K562 (cell line): ENCODE results near the gene SH3GL3. TPM values are rescaled to one million over a fixed set of nuclear protein-coding genes. Genes with fewer than 3 reads are reported as not detected.

Experiments used
- CAMTA2 ChIP-seq: fragments of 250-450 bp; sonication (Bioruptor Pico); conservative IDR thresholded peaks from 2 replicates; pipeline ENCODE4 v1.5.1; 2022
- CBX5 ChIP-seq: IDR thresholded peaks from 2 replicates; pipeline ENCODE4 v1.6.1; 2014; ENCODE audit warnings: low read depth, borderline replicate concordance
- CREB1 ChIP-seq, 2 experiments: sonication (generic) in 1 of 2; formaldehyde crosslinking in 1 of 2; IDR thresholded peaks; 2 replicates each; pipeline versions ENCODE4 v1.6.1 to v1.8.0; 2012 to 2022; ENCODE audit warnings: inconsistent platforms in 1 of 2, mild to moderate bottlenecking in 1 of 2, missing genetic modification reagents in 1 of 2, moderate library complexity in 1 of 2
- DMBX1 ChIP-seq: fragments of 250-450 bp; sonication (Bioruptor Pico); IDR thresholded peaks from 2 replicates; pipeline ENCODE4 v1.8.0; 2022; ENCODE audit warnings: inconsistent platforms, mild to moderate bottlenecking, moderate library complexity, borderline replicate concordance
- FOS ChIP-seq: IDR thresholded peaks from 3 replicates; pipeline ENCODE4 v1.6.1; 2011; ENCODE audit not compliant: insufficient read length; ENCODE audit errors: extremely low read depth
- FOSL1 ChIP-seq: fragments of 200-800 bp; sonication (Bioruptor generic); conservative IDR thresholded peaks from 2 replicates; pipeline ENCODE4 v1.6.1; 2016; ENCODE audit warnings: missing genetic modification characterization, missing compliant biosample characterization
- KDM1A ChIP-seq, 2 experiments: fragments of 450-650 bp; IDR thresholded peaks; 2 replicates each; pipeline ENCODE4 v1.6.1; 2016; ENCODE audit warnings: mild to moderate bottlenecking in 2 of 2
- POLR2AphosphoS2 ChIP-seq: IDR thresholded peaks from 2 replicates; pipeline ENCODE4 v1.6.1; 2012; ENCODE audit warnings: low read length, improper control_type of control experiment
- PRPF4 ChIP-seq: fragments of 200-400 bp; formaldehyde crosslinking; IDR thresholded peaks from one replicate; pipeline ENCODE4 v1.6.1; 2017; ENCODE audit warnings: low read length, low read depth, mild to moderate bottlenecking; ENCODE audit not compliant: insufficient read depth, poor library complexity, severe bottlenecking
- PYGO2 ChIP-seq: fragments of 450-650 bp; IDR thresholded peaks from 2 replicates; pipeline ENCODE4 v1.6.1; 2016; ENCODE audit warnings: mild to moderate bottlenecking, missing genetic modification characterization, moderate library complexity, missing compliant biosample characterization
- RHOXF2B ChIP-seq: fragments of 250-450 bp; sonication (Bioruptor Pico); conservative IDR thresholded peaks from 2 replicates; pipeline ENCODE4 v1.5.1; 2021
- SAP30 ChIP-seq: fragments of 200-600 bp; sonication (generic); IDR thresholded peaks from 2 replicates; pipeline ENCODE4 v1.6.1; 2012; ENCODE audit warnings: borderline replicate concordance, low read depth, mild to moderate bottlenecking, moderate library complexity, low read length, control low read depth, inconsistent platforms; ENCODE audit not compliant: insufficient read depth, poor library complexity, severe bottlenecking
- SP2 ChIP-seq: IDR thresholded peaks from 2 replicates; pipeline ENCODE4 v1.6.1; 2011; ENCODE audit warnings: mild to moderate bottlenecking, low read depth, low read length, moderate library complexity; ENCODE audit not compliant: poor library complexity, severe bottlenecking; ENCODE audit errors: extremely low read depth
- SREBF1 ChIP-seq: fragments of 150-350 bp; IDR thresholded peaks from 2 replicates; pipeline ENCODE4 v1.6.1; 2014; ENCODE audit warnings: antibody characterized with exemption, low read depth, low read length, borderline replicate concordance
- TCF7L2 ChIP-seq: fragments of 150-350 bp; IDR thresholded peaks from 2 replicates; pipeline ENCODE4 v1.6.1; 2016; ENCODE audit warnings: low read depth, mild to moderate bottlenecking, low read length, moderate library complexity
- TRIM24 ChIP-seq, 2 experiments: fragments of 450-650 bp; IDR thresholded peaks; 2 replicates each; pipeline ENCODE4 v1.6.1; 2016
- ZBTB8A ChIP-seq: fragments of 450-650 bp; IDR thresholded peaks from 2 replicates; pipeline ENCODE4 v1.6.1; 2018; ENCODE audit warnings: mild to moderate bottlenecking, moderate library complexity; ENCODE audit not compliant: partially characterized antibody
- ZFX ChIP-seq: sonication (generic); formaldehyde crosslinking; IDR thresholded peaks from 2 replicates; pipeline ENCODE4 v1.8.0; 2022; ENCODE audit warnings: mild to moderate bottlenecking, missing genetic modification reagents, moderate library complexity
- ZNF184 ChIP-seq: sonication (generic); formaldehyde crosslinking; IDR thresholded peaks from 2 replicates; pipeline ENCODE4 v1.5.0; 2020; ENCODE audit warnings: missing genetic modification reagents
- ZNF75A ChIP-seq: fragments of 450-650 bp; formaldehyde crosslinking; IDR thresholded peaks from 2 replicates; pipeline ENCODE4 v1.4.0; 2020; ENCODE audit warnings: mild to moderate bottlenecking
- polyA plus RNA-seq, 8 experiments: library from polyadenylated mRNA; depleted of rRNA in 4 of 8; stranded (reverse) in 5 of 8; unstranded in 3 of 8; fragments of >200 nt; fragmentation: Nextera tagmentation in 2 of 8; fragmentation: Illumina TruSeq in 1 of 8; extraction: Ambion mirVana in 2 of 8; extraction: Trizol in 1 of 8; gene quantifications; 2 replicates each; pipeline versions ENCODE4 v1.2.1 to v1.2.3, GENCODE V29; 2011 to 2014; ENCODE audit warnings: inconsistent platforms in 1 of 8, missing spikeins in 1 of 8
- total RNA-seq, 7 experiments: library from RNA; depleted of rRNA in 6 of 7; stranded (reverse); fragments of >200 nt in 6 of 7; fragmentation: Illumina TruSeq in 2 of 7; extraction: Trizol in 2 of 7; gene quantifications; 2 replicates each; pipeline versions ENCODE4 v1.2.1 to v1.2.3, GENCODE V29; 2011 to 2021; ENCODE audit warnings: low replicate concordance in 1 of 7
- TF ChIP-seq, protein P1 (sequence below): fragments of 250-450 bp; sonication (Bioruptor Pico); IDR thresholded peaks from 2 replicates; pipeline ENCODE4 v1.4.0; 2020; ENCODE audit warnings: mild to moderate bottlenecking, moderate library complexity
- TF ChIP-seq, protein P2 (sequence below): sonication (generic); formaldehyde crosslinking; IDR thresholded peaks from 2 replicates; pipeline ENCODE4 v1.8.1; 2023; ENCODE audit warnings: mild to moderate bottlenecking, missing genetic modification reagents
- TF ChIP-seq, protein P3 (sequence below): fragments of 250-450 bp; sonication (Bioruptor Pico); IDR thresholded peaks from 2 replicates; pipeline ENCODE4 v1.5.0; 2021

Gene SH3GL3
- total and polyA plus RNA-seq, 9 of the 15 experiments (the other 6 are each of a cell fraction or from before 2014, with no cell fraction given): 3.9 to 16.0 (median 9.7) TPM

DNA sequence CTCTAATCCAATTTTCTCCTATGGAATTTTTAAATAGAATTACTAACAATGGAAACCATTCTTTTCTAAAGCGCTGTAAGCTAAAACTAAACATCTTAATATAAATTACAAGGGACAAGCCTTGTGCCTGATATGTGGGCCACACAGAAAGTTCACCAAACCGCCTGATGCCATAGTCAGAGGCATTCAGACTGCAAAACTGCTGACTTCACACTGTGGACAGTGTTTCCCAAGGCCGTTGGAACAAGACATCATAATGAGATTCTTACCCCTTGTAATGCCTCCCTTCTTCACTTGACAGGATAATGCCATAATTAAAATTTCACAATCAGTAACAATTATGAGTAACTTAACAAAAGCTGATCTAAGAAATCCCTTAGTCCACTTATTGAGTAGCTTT lies 14.9 kb downstream of the SH3GL3 start (continued):
- TF ChIP-seq FOS (no peak), CAMTA2 (CRISPR knock-in tag) (no peak), KDM1A (IDR thresholded peaks at IDR 0.05) (no peak), POLR2AphosphoS2 (no peak), SP2 (no peak), CBX5 (0 out of 2 replicates have a peak, but pooled peaks have one; percentile 53), ZNF75A (CRISPR knock-in tag) (no peak), CREB1 (IDR thresholded peaks at IDR 0.05) (no peak), CREB1 (CRISPR knock-in tag; IDR thresholded peaks at IDR 0.05) (no peak), SAP30 (no peak), TCF7L2 (no peak), TRIM24 (IDR thresholded peaks at IDR 0.05) (peak in 1 of 2 experiments; percentile 20; a peak in 1 of 4 replicates), RHOXF2B (CRISPR knock-in tag) (no peak), ZFX (no peak), PRPF4 (no peak), SREBF1 (no peak), PYGO2 (no peak), FOSL1 (no peak), ZNF184 (CRISPR knock-in tag) (no peak), ZBTB8A (no peak), DMBX1 (CRISPR knock-in tag) (no peak)
- TF ChIP-seq, protein P1, sequence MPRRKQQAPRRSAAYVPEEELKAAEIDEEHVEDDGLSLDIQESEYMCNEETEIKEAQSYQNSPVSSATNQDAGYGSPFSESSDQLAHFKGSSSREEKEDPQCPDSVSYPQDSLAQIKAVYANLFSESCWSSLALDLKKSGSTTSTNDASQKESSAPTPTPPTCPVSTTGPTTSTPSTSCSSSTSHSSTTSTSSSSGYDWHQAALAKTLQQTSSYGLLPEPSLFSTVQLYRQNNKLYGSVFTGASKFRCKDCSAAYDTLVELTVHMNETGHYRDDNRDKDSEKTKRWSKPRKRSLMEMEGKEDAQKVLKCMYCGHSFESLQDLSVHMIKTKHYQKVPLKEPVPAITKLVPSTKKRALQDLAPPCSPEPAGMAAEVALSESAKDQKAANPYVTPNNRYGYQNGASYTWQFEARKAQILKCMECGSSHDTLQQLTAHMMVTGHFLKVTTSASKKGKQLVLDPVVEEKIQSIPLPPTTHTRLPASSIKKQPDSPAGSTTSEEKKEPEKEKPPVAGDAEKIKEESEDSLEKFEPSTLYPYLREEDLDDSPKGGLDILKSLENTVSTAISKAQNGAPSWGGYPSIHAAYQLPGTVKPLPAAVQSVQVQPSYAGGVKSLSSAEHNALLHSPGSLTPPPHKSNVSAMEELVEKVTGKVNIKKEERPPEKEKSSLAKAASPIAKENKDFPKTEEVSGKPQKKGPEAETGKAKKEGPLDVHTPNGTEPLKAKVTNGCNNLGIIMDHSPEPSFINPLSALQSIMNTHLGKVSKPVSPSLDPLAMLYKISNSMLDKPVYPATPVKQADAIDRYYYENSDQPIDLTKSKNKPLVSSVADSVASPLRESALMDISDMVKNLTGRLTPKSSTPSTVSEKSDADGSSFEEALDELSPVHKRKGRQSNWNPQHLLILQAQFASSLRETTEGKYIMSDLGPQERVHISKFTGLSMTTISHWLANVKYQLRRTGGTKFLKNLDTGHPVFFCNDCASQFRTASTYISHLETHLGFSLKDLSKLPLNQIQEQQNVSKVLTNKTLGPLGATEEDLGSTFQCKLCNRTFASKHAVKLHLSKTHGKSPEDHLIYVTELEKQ (CRISPR knock-in tag): no peak
- TF ChIP-seq, protein P2, sequence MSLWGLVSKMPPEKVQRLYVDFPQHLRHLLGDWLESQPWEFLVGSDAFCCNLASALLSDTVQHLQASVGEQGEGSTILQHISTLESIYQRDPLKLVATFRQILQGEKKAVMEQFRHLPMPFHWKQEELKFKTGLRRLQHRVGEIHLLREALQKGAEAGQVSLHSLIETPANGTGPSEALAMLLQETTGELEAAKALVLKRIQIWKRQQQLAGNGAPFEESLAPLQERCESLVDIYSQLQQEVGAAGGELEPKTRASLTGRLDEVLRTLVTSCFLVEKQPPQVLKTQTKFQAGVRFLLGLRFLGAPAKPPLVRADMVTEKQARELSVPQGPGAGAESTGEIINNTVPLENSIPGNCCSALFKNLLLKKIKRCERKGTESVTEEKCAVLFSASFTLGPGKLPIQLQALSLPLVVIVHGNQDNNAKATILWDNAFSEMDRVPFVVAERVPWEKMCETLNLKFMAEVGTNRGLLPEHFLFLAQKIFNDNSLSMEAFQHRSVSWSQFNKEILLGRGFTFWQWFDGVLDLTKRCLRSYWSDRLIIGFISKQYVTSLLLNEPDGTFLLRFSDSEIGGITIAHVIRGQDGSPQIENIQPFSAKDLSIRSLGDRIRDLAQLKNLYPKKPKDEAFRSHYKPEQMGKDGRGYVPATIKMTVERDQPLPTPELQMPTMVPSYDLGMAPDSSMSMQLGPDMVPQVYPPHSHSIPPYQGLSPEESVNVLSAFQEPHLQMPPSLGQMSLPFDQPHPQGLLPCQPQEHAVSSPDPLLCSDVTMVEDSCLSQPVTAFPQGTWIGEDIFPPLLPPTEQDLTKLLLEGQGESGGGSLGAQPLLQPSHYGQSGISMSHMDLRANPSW (CRISPR knock-in tag): no peak
- TF ChIP-seq, protein P3, sequence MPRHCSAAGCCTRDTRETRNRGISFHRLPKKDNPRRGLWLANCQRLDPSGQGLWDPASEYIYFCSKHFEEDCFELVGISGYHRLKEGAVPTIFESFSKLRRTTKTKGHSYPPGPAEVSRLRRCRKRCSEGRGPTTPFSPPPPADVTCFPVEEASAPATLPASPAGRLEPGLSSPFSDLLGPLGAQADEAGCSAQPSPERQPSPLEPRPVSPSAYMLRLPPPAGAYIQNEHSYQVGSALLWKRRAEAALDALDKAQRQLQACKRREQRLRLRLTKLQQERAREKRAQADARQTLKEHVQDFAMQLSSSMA (CRISPR knock-in tag): no peak
